Skin of body (tissue), 2 donors: Measurements from ENCODE around the gene CACNG6. TPM values are rescaled to one million over a fixed set of nuclear protein-coding genes. Genes with fewer than 3 reads are reported as not detected.
"Not testable (repeated sequence)": the region's sequence is repeated elsewhere in the genome, so short reads cannot be mapped to it uniquely, and the experiment has no call there.

Experiments used
- DNase-seq: peaks from one replicate; lab custom pipeline; 2025; lab: John Stamatoyannopoulos, UW
- total RNA-seq: library from RNA; depleted of rRNA; stranded (reverse); fragments of >200 nt; gene quantifications from one replicate; pipeline ENCODE4 v1.2.3, GENCODE V29; 2014

The CACNG6 gene, protein sequence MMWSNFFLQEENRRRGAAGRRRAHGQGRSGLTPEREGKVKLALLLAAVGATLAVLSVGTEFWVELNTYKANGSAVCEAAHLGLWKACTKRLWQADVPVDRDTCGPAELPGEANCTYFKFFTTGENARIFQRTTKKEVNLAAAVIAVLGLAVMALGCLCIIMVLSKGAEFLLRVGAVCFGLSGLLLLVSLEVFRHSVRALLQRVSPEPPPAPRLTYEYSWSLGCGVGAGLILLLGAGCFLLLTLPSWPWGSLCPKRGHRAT
- total RNA-seq: 0.79 TPM

DNA sequence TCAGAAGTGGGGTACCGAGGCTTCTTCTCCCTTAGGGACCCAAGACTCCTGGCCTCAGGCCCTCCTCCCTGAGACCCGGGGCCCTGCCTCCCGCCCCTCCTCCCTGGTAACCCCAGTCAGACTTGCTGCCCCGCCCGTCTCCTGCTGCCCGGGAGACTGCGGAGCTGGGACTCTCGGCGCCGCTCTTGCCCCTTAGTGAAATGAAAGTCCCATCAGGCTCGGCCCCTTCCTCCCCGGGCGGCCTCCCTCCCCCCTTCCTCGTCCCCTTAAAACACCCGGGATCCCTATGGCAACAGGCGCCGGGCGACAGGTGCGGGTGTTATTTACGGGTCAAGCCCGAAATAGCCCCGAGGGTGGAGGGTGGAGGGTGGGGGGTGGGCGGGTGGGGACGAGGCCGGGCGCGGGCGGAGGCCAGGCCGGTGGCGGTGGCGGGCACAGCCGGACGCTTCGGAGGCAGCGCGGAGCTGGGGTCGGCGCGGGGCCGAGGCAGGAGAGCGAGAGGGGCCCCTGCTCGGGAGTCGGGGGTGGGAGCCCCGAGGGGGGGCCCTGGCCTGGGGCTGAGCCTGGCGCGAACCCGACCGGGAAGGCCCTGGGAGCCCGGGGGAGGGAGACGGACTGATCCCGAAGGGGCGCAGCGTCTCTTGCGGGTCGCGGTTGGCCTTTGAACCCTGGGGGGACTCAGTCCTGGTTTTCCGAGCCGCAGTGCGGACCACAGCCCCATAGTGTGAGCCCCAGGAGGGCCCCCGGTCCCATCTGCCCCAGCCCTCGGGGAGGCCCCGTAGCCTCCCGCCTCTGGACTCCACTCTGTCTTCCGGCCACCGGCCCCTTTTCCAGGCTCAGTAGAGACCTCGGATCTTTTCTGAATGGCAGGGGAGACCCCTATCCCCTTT, at the start of gene CACNG6:
Gene CACNG6 (plus strand): TSS at position 414 of the 890 bp plus-strand sequence. CDS start 1,241 bp downstream, outside the sequence.
- no peak for DNase-seq

DNA sequence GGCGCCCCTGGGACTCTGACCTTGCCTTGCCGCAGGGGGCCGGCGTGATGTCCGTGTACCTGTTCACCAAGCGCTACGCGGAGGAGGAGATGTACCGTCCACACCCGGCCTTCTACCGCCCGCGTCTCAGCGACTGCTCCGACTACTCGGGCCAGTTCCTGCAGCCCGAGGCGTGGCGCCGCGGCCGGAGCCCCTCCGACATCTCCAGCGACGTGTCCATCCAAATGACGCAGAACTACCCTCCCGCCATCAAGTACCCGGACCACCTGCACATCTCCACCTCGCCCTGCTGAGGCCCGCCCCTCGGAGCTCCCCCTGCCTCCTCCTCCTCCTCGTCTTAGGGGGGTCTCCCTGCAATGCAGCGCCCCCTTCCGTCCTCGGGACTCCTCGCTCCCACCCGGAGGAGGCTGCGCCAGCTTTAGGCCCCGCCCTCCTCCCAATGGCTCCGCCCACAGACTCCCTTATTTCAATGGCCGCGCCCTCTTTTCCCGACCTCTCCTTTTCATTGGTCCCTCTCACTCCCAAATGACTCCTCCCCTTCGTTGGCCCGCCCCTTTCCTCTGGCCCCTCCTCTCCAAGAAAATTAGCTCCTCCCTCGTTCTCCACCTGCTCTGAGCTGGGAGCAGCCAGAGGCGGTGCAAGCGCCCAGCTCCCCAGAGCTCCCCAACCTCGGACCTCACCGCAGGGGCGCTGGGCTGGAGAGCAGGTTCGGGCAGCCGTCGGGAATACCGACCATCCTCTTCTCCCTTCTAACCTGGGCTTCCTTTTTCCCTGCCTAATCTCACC, 49.2 kb upstream of the CACNG6 start:
- no peak for DNase-seq

DNA sequence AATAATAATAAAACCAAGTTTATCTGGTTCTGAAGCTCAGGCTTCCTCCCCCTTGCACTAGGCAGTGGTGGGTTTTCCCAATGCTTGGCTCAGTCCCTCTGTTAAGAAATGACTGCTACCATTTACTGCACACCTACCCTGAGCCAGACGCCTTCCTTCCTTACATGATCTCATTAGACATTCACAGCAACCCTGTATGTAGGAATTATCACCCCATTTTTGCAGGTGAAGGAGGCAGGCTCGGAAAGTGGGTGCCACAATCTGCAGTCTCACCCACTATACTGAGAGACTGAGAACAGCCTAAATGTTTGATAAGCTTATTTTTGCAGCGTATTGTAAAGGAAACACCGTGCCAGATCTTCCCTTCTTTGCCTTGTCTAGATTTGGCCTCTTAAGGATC, 47.0 kb upstream of the CACNG6 start:
- no peak for DNase-seq

DNA sequence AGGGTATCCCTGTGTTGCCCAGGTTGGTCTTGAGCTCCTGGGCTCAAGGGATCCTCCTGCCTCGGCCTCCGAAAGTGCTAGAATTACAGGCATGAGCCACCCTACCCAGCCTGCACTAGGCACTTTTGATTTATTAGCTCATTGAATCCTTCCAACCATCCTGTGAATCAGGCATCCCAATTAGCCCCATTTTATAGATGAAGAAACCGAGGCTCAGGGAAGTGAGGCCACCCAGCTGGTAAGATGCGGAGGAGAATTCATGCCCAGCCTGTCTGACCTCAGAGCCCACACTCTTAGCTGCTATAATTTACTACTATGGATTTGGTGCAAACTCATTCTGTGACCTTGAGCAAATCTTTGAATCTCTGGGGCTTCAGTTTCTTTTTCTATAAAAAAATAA, 46.5 kb upstream of the CACNG6 start:
- DNase-seq: no peak

DNA sequence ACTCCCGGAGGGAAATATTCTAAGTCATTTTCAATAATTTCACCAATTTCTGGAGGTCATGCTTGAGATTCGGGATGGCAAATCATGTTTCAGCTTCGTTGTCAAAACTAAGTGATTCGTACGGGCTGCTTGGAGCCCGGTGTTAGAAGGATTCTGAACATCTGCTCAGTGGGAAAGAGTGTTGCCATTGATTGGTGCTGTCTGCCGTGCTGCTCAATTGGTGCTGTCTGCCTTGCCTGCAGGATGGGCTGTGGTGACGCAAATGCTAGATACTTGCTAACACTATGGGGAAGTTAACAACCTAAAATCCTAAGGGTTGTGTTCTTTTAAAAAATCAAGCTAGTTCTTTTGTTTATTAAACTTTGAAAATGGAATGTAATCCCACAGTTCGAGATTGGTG, 46.0 kb upstream of the CACNG6 start:
- no peak for DNase-seq

DNA sequence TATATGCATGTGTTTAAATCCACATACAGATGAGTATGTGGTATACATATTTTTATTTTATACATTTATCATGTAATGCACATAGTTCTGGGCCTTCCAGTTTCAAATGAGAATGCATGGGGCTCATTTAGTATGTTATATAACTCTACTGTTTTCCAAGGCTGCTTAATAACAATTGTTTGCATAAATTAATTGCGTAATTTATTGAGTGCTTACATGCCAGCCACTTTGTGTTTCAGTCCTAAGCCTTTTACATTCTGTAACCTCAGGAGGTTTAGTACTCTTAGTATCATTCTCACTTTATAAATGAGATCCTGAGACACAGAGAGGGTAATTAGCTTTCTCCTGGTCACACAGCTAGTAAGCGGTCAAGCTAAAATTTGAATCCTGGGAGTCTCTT, 45.4 kb upstream of the CACNG6 start:
- DNase-seq: no peak

DNA sequence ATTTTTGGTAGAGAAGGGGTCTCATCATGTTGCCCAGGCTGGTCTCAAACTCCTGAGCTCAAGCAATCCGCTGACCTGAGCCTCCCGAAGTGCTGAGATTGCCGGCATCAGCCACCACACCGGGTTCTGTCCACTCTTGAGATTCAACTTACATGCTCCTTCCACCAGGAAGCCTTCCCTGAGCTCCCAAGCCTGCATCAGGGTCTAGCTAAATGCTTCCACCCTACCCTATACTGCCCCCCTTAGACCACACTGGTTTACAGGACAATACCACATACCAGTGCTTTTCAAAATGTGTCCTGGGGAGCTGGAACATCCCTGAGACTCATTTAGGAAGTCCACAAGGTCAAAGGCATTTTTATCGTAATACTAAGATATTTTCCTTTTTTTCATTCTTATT, 43.8 kb upstream of the CACNG6 start:
- DNase-seq: no peak

DNA sequence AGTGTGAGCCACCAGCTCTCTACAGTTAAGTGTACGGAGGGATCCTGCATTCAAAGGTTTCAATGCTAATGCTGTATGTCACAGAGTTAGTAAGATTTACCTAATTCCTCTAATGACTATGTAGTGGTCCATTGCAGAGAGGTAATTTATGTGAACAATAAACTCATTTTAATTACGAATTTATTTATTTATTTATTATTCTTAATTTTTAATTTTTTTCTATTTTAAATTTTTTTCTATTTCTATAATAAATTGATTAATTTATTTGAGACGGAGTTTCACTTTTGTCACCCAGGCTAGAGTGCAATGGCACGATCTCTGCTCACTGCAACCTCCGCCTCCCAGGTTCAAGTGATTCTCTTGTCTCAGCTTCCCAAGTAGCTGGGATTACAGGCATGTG, 42.8 kb upstream of the CACNG6 start:
- not testable (repeated sequence) for DNase-seq

DNA sequence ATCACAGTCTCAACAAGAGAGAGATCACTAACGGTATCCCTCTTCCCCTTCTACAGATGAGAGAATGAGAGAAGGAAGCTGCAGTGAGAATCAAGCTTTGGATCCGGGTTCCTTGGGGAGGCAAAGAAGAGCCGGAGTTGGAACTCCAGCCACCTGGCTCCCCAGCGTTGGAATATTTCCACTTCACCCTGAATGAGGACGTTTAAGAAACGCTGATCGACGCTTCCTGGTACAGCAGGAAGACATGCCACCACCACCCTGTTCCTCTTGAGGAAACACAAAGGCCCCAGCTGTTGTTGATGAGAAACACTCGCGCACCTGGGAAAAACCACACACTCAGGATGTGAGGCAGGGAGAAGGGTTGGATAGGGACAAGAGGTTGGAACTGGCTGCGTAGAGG, 40.0 kb upstream of the CACNG6 start:
- DNase-seq: no peak

DNA sequence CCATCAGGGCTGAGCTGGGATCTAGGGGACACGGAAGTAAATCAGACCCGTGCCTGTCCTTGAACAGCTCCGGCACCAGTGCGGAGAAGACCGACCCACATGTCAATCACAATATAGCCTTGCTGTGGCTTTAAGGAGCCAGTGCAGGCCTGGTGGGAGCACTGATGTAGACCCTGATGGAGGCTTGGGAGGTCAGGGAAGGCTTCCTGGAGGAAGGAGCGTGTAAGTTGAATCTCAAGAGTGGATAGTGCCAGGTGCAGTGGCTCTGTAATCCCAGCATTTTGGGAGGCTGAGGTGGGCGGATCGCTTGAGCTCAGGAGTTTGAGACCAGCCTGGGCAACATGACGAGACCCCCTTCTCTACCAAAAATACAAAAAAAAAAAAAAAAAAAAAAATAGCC, 39.5 kb upstream of the CACNG6 start:
- DNase-seq: no peak

DNA sequence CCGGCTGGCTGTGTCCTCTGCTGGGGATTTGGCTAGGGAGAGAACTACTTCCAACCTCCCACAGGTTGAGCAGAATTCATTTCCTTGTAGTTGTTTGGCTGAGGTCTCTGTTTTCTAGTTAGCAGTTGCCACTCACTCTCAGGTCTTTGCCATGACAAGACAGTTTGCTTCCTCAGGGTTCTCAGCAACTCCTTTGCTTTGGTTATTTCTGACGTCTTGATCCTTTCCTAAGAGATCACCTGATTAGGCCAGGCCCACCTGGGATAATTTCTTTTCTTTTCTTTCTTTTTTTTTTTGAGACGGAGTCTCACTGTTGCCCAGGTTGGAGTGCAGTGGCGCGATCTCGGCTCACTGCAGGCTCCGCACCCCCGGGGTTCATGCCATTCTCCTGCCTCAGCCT, 38.1 kb upstream of the CACNG6 start:
- DNase-seq: no peak

DNA sequence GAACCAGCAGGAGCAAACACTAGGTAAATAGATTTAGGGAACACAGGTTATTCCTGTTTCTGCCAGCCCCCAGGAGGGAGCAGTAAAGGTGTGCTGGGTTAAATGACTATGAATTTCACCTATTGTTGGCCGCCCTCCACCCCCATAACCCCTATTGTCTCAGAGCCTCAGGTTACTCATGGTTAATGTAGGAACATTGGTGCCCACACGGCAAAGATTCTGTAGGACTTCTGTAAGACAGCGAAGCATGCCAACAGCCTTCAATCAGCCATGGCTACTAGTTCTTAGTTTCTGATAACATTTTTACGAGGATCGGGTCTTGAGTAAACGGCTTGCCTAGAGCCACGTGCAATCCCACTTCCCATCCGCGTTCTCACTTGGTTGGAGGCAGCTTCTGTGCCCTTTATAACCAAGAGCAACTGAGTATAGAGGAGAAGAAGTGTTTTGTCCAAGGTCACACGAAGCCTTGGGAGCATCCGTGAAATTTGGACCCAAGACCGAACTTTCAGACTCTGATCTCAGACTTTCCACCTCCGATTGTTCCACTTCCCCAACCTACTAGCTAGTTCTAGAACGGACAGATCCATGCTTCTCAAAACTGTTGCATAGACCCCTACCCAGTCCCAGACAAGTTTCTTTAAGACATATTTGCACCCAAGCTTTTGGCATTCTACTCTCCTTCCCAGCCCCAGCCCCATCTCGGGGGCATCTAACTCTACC, 33.8 kb upstream of the CACNG6 start:
- no peak for DNase-seq

DNA sequence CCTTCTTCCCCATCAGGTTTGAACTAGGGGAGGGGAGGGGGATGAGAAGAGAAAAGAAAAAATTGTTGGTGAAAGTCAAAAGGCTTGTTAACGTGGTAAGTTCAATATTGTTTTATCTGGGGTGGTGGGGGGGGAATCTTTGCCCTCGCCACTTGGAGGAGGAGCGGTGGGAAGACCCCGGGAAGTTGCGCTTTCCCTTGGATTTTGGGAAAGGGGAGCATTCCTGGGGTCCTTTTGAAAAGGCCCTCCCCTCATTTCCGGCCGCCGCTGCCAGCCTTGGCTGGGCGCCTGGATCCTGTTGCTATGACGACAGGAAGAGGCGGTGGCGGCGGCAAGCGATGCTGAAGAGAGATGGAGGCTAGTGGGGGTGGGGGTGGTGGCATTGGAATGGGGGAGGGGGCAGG, 33.3 kb upstream of the CACNG6 start:
- no peak for DNase-seq

DNA sequence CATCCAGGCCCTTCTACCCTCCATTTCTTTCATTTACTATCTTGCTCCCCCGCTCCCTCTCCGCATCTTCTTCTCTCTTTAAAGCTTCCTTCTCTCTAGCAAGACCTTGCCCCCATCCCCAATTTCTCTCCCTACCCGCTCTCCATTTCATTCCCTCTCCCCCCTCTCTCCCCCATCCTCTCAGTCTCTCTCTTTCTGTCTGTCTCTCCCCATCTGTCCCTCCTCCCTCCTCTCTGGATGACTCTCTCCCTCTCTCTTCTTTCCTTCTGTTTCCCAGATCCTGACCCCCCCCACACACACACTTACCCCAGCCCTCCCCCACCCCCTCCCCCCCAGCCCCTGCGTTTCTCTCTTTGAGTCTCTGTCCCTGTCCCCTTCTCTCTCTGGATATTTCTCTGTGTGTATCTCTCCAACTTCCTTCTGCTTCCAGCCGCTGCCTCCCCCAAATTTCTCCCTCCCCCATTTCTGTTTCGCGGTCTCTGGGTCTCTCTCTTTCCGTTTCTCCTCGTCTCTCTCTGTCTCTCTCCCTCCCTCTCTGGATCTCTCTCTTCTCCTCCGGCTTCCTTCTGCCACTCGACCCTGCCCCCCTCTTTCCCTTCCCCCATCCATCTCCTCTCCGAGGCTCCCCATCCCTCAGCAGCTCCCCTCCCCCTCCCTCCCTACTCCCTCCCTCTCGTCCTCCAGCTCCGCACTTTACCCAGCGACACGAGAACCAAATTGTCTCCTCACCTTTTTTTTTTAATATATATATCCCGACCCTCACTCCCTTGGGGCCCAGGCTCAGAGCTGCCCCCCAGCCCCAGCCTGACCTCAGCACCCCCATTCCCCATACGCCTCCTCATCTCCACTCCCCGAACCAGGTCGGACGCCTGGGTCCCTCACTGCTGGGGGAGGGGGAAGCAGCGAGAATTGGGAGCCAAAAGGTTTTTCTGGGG, 32.3 kb upstream of the CACNG6 start:
- DNase-seq: no peak

DNA sequence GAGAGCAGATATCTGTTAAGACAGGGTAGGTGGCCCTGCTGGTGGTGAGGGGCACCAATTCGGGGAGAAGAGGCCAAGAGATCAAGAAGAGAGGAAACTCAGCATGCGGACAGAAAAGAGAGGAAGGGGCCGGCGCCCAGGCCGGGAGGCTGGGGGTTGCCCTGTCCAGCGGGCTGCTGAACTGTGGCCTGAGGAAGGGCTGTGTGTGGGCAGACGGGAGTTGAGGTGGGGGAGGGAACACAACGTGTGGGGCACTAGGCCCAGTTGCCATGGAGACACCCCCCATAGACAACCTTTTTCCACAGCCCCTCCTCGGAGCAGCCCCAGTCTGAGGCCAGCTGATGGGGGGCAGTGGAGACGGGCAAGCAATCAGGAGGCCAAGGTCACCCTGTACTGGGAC, 31.2 kb upstream of the CACNG6 start:
- no peak for DNase-seq

DNA sequence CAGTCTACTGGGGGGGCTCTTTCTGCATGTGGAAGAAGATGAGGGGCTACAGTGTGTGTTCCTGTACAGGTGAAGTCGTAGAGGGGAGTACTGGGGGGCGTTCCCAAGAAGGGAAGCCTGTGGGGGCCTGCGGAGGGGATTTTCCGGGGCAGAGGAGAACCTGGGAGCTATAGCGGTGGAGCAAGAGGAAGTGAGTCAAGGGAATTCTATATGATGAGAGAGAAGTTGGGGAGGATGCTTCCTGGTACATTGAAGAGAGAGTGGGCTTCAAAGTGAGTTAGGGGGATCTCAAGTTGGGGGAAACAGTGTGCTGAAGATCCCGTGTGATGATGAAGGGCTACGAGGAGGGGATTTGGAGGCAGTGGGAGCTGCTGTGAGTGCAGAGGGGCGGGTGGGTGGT, 30.6 kb upstream of the CACNG6 start:
- no peak for DNase-seq

DNA sequence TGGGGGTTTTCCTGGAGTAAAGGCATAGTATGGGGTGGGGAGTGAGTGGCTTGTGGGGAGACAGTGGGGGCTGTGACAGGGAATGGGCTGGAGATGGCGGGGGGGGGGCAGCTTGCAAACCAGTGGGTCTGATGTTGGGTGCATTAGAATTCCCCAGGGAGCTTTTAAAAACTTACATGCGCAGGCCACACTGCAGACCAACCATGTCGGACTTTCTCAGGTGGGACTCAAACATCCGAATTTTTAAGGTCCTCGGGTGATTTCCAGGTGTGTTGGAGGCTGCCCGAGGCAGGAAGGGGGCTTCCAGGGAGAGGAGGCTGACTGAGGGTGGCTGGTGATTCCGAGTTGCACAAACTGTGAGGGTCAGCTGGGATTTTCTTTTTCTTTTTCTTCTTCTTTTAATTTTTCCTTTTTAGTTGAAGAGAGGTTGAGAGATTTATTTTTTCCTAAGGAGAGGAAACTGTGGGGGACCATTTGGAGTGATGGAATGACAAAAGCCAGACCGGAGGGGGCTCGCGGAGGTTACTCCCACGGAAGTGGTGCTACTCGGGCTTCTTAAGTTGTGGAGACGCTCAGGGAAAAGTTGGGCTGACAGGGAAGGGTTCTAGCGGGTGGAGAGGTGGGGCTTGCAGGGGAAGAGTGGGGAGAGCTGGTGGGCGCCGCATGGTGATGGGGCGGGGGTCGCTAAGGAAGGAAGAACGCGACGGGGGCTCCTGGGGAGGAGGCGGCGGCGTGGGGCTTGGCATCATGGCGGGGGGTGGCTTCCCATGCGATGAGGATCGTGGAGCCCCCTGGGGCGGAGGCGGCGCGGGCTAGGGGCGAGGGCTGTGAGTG, 29.7 kb upstream of the CACNG6 start:
- no peak for DNase-seq

DNA sequence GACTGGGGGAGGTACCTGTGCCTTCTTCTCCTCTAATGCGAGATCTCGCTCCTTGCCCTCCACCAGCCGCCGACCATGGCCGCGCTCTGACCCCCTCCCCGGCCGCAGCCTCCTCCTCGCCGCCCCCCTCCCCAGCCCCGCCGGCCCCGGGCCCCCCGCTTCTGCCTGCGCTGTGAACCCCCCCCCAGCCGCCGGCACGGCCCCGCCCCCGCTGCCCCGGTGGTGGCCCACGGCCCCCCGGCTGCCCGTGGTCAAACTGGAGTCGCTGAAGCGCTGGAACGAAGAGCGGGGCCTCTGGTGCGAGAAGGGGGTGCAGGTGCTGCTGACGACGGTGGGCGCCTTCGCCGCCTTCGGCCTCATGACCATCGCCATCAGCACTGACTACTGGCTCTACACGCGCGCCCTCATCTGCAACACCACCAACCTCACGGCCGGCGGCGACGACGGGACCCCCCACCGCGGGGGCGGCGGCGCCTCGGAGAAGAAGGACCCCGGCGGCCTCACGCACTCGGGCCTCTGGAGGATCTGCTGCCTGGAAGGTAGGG, 28.5 kb upstream of the CACNG6 start, which contains the start of gene CACNG8:
Gene CACNG8 (plus strand): TSS at position 51 of the 545 bp plus-strand sequence.
- no peak for DNase-seq

DNA sequence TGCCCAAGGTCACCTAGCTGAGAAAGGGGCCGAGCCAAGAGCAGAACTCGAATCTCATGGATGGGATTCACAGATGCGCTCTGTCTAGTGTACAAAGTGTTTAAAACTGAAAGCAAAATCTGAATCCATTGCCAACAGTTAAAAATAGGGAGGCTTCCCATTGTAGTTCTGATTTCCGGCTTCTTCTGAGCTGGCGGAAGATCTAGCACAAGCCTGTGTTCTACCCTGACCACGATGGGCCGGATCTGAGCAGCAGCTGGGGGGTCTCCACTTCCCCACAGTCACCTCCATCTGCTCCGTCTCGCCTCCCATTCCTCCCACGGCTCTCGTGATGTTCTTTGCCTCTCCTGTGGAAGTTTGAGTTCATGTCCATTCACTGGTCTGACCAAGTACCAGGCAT, 26.3 kb upstream of the CACNG6 start:
- no peak for DNase-seq
